Fibroblast of skin of right quadriceps (primary cell): ENCODE data around the gene ADGRL1.
"Not testable (repeated sequence)": the region's sequence is repeated elsewhere in the genome, so short reads cannot be mapped to it uniquely, and the experiment has no call there.

Experiments
- DNase-seq: peaks from one replicate; pipeline ENCODE4 v3.0.0-alpha.2; 2013

The ADGRL1 gene

DNA sequence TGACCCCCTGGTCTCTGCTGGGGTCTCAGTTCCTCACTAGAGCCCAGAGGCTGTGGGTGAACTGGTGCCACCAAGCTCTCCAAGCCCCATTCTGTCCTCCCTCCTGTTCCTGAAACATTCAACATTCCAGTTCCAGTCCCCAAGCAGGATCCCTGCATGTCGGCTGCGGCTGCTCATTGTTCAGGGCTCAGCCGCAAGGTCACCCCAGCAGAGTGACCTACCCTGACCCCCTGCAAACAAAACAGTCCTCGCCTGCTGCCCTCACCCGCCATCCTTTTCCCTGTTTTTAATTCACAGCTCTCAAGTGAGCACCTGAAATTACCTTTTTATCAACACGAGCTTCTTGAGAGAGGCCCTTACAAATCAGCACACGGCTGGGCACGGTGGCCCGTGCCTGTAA, 19.3 kb downstream of the ADGRL1 start:
- DNase-seq = not testable (repeated sequence)

DNA sequence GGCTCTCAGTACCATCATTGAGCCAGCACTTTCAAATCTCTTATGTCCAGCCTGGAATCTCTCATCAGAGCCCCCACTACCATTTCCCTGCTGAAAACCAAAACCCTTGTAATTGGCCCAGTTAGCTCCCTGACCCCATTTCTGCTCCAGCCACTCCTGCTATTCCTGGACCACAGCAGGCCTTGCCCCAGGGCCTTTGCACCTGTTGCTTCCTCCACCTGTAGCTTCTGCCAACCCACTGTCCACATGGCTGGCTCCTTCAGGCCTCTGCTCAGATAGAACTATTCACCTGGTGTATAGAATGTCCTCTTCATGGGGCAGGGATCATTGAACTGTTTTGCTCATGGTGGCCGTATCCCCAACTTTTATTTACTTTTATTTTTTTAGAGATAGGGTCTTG, 20.3 kb downstream of the ADGRL1 start:
- not testable (repeated sequence) for DNase-seq

GRCh38 chr19:14185158-14185557, 20.8 kb downstream of the ADGRL1 start:
- no peak for DNase-seq

DNA sequence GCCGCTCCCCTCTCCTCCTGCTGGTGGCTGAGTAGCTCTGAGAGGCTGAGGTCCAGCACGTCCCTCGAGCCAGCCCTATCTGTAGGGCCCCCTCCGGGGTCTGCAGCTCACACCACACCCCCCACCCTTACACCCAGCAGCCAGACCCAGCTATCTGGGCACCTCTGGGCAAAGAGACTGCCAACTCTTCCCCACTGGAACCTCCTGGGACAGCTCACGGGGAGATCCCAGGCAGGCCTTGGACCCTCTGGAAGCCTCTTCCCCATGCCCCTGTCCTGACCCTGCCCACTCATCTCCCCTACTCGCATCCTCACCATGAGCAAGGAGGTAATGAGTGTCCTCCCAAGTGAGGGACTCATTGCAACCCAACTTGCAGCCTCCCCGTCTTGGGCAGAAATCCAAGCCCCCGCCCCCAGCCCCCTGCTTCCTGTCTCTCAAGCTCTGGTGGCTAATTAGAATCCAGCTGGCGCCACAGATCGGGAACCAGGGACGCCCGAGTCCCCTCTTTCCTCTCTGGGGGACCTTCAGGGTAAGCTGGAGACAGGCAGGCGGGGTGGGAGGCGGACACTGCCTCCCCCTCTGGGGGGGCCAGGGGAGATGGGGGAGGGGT, 22.1 kb downstream of the ADGRL1 start:
- DNase-seq = peak; percentile 19

DNA sequence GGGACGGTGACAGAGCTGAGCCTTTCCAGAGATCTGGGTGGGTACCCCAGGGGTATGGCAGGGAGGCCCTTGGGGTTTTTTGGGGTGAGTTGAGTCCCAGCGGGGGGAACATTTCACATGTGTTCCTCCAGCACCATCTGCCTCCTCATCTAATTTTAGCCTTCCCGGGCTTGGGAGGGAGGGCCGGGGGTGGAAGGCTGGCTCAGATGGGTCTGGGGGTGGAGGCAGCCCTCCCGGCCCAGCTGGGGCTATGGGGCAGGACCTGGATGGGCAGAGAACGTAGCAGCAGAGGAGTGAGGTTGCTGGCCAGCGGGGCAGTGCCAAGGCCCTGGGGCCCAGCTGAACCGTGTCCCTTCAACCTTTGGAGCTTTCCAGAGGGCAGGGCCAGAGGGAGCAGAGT, 23.5 kb downstream of the ADGRL1 start:
- no peak for DNase-seq

DNA sequence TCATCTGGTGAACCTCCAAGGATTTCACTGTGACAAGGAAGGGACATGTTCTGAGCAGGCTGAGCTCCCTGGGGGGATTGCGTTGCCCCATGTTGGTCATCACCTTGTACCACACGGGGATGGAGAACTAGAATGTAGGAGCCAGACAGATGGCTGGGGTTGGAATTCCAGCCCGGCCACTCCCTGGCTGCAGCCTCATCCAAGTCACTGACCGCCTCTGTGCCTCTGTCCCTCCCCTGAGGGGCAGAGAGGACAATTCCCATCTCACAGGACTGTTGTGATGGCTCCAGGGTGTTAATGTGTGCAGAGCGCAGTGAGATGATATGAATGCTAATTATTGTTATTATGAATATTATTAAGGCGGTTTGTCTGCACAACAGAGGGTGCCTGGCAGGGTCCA, 24.1 kb downstream of the ADGRL1 start:
- no peak for DNase-seq

GRCh38 chr19:14181199-14181598, 24.8 kb downstream of the ADGRL1 start:
- DNase-seq = not testable (repeated sequence)

- no peak for DNase-seq
Measured at GRCh38 chr19:14177496-14178074, 28.4 kb downstream of the ADGRL1 start.

- DNase-seq = no peak
Measured at GRCh38 chr19:14175351-14175792, 30.6 kb downstream of the ADGRL1 start.

DNA sequence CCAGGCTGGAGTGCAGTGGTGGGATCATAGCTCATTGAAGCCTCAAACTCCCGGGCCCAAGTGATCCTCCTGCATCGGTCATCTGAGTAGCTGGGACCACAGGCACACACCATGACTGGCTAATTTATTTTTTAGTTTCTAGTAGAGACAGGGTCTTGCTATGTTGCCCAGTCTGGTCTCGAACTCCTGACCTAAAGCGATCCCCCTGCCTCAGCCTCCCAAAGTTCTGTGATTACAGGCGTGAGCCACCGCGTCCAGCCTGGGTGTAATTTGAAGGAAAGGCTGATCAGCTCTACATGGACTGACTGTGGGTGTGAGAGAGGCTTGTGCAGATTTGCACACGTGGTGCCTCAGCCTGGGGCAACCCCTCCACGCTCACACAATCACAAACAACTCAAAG, 31.1 kb downstream of the ADGRL1 start:
- no peak for DNase-seq

DNA sequence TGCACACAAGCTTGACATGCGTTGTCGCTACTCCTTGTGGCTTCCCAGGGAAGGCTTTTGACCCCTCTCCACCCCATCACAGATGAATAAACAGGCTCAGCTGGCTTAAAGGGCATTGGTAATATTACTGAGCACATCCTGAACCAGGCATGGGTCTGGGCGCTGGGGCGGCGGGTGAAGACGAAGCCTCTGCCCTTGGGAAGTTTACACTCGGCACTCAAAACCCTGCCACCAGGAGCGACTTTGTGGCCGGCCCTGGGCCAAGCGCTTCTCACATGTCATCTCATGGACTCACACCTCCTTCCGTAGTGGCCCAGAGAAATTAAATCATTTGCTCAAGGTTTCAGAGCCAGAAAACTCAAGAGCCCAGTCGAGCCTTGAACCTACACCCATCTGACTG, 37.0 kb downstream of the ADGRL1 start:
- no peak for DNase-seq

- DNase-seq = no peak
Measured at GRCh38 chr19:14168259-14168972, 37.6 kb downstream of the ADGRL1 start.

DNA sequence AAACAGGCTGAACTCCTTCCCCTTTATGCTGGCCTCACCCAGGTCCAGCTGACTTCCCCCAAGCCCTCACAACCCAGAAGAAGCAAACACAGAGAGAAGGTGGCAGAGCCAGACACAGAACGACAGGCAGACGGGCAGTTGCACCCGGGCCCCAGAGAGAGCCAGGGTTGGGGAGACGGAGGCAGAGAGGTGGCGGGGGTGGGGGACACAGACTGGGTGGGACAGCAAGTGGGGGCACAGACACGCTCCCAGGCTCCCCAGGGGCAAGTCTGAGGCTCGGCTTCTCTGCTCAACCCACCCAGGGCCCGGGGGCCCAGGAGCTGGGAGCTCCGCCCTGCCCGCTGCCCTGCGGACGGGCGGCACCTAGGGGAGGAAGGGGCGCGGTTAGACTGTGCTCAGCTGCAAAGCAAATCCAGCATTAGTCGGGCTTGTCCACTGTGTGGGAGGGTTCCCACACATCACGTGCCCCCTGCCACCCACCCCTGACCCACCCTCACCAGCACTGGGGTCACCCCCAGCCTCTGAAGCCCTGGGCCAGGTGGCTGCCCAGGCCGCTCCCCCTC, 38.3 kb downstream of the ADGRL1 start:
- no peak for DNase-seq

- DNase-seq = no peak
Measured at GRCh38 chr19:14166999-14167575, 38.9 kb downstream of the ADGRL1 start.

DNA sequence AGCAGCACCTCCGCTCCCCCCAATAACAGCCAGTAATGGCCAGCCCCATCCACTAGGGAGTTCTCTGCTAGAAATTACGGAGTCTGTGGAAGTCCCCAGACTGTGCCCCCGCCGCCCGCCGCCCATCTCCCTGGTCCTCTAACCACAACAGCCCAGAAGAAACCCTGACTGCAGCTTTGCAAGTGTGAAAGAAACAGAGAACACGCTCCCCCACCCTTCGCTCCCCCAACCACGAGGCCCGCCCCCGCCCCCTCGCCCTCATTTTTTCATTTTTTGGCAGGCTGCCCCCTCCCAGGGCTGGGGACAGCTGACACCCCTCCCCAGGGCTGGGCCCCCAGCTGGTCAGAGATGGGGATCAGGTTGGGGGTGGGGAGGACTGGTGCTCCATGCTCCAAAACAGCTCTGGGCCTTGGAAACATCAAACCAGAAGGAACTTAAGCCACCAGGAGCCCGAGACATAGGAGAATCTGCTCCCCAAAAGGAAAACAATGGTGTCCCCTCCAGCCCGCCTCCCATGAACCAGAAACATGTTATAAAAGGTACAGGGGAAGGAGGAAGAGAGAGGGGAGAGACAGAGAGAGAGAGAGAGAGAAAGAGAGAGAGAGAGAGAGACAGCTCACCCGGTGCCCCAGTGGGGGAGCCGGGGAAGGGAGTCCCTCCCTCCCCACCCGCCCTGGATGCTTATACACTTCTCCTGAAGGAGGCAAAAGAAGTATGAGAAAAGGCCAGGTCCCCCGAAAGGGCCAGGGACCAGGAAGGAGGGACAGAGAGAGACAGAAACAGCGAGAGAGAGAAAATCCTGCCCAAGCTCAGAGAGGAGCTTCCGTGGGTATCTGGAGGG, 39.8 kb downstream of the ADGRL1 start:
- no peak for DNase-seq

DNA sequence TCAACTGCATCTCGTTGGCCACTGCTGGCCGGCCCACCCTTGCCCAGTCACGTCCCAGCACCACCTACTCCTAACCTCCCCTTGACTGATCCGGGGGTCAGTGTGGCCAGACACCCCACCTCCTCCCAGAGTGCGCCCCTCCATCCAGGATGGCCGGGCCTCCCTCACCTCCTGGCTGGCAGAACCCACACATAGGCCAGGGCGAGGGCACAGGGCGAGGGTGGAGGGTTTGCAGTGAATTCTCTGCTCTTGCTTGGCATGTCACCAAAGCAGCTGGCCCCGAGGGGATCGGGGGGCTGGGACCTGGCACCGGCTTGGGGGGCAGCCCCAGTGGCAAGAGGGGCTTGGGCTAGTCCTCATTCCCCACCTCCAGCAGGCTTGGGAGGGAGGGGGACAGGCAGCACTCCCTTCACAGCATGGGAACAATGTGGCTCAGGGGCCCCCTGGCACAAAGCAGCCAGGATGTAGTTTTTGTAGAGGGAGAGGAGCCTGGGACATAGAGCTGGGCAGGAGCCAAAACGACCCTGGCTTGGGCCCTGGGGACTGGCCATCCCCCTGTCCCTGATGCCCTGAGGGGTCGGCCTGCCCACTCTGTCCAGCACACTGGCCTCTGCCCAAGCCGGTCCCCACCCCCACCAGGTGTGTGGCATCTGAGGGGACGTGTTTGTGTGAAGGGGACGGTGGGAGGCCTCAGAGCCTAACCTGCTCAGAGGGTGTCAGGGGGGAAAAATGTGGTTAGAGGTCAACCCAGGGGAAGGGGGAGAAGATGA, 41.1 kb downstream of the ADGRL1 start:
- DNase-seq = no peak

GRCh38 chr19:14164082-14164481, 41.9 kb downstream of the ADGRL1 start:
- no peak for DNase-seq

DNA sequence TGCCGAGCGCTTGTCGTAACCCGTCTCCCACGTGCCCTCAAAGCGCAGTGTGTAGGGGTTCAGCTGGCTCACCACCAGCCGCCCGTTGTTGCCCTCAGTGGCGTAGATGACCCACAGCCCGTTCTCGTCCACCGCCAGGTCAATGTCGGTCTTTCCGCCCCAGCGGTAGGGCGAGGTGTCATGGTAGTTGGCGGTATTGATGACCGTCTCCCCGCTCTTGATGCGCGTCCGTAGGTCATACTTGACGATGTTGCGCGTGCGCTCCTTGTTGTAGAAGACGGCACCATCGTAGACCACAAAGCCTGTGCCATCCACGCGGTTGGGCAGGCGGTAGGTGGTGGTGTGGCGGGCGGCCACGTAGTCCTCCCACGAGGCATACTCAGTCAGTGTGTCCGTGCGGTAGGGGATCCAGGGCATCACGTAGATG, 43.1 kb downstream of the ADGRL1 start:
- no peak for DNase-seq

DNA sequence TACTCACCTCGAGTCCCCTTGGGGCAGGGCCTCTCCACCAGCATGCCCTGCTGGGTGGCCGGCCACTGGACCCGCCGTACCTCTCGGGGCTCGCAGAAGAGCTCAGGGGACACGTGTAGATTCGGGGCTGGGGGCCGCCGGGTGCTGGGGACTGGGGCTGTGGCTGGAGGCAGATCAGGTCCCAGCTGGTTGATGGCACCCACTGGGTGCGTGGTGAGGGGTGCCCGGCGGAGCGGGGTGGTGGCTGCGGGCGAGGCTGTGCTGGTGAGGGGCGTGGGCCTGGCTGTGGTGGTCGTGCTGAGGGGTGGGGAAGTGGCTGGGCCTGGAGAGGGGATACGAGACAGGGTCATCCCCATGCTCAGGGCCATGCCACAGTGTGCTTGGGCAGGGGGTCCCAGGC, 44.7 kb downstream of the ADGRL1 start:
- no peak for DNase-seq

DNA sequence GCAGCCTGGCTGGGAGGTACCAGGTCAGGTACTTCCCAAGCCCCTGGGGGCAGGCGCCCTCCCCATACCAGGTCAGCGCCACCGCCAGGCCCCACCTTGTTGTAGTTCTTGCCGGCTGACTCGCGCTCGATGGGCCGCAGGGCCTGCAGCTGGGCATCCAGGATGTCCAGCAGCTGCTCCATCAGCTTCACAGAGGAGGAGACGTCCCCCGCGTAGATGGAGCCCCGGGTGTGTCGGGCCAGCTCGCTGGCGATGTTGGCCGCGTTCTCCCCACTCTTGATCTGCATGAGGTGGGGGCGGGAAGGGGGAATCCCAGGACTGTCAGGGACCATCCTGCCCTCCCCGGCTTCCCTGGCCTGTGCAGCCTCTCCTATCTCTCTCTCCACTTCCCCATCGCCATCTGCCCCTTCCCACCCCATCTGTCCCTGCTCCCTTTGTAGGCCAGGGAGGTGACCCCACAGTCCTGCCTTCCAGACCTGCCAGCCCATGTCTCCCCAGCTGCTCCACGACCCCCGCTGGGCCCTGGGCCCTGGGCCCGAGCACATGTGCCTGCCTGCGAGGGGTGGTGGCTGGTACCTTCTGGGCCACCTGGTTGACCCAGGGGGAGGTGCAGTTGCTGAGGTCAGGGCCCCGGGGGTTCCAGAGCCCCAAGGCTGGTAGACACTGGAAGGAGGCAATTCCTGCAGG, 45.8 kb downstream of the ADGRL1 start:
- no peak for DNase-seq

DNA sequence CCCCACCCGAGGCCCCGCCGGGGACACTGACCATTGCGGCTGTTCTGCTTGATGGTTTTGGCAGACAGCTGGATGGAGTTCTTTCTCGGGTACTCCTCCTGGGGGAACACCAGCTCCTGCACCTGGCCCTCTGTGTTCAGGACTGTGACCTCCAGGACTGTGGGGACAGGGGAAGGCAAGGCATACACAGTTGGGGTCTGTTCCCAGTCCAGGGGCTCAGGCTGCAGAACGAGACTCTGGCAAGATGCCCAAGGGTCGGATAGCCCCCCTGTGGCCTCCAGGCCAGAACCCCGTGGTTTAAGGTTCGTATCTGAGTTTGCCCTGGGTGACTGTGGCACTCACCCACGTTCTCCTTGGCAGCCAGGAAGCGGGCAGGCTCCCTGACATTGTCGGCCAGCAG, 46.9 kb downstream of the ADGRL1 start:
- no peak for DNase-seq
